K562 (cell line): ENCODE measurements around the gene CARMIL1. TPM values are rescaled to one million over a fixed set of nuclear protein-coding genes. Genes with fewer than 3 reads are reported as not detected.

ENCODE experiments used
- ATAC-seq: fragments of 200-7000 bp; cut with Tn5 transposase; 3 replicates; pipeline ENCODE4 v1.9.1; 2020; ENCODE audit warnings: moderate library complexity
- BruUV-seq: library from RNA; stranded (reverse); fragments of 400-500 nt; replicated peaks from 2 replicates; lab custom pipeline; 2021; lab: Mats Ljungman, UMichigan
- CTCF ChIA-PET: fragments of 300-600 bp; formaldehyde crosslinking; extraction: SDS; loops from one replicate; lab custom pipeline; 2021; ENCODE audit warnings: low intra/inter-chr PET ratio; lab: Yijun Ruan, JAX
- POLR2A ChIA-PET: fragments of 300-600, 350-650 bp; sonication (Branson Sonifier 250); formaldehyde crosslinking; extraction: SDS; loops from one replicate; lab custom pipeline; 2021; ENCODE audit warnings: antibody characterized with exemption, inconsistent platforms; lab: Yijun Ruan, JAX
- DNase-seq, 4 experiments: peaks; one replicate each; pipeline versions ENCODE4 v3.0.0 to v3.0.0-alpha.2; 2011 to 2018; ENCODE audit warnings: low spot score in 3 of 4, mixed read lengths in 3 of 4; ENCODE audit errors: extremely low read depth in 1 of 4
- FAIRE-seq: peaks from 2 replicates; lab custom pipeline; 2011; peaks lifted over from hg19 to GRCh38; lab: Jason Lieb, UNC
- H2AFZ ChIP-seq: 2 replicates; pipeline ENCODE4 v1.6.0; 2011; ENCODE audit warnings: low read depth, low read length, control low read depth, inconsistent platforms
- H3K27ac ChIP-seq: fragments of 200-600 bp; 3 replicates; pipeline ENCODE4 v1.8.0; 2011; ENCODE audit warnings: low read depth, mild to moderate bottlenecking, control low read depth, inconsistent platforms, low read length, moderate library complexity, mixed read lengths; ENCODE audit errors: extremely low read depth
- H3K27me3 ChIP-seq, 2 experiments: fragments of 300-600 bp in 1 of 2; 2 replicates in 1 of 2; 3 replicates in 1 of 2; pipeline versions ENCODE4 v1.6.0 to v1.8.0; 2011; ENCODE audit warnings: inconsistent platforms in 2 of 2, low read length in 2 of 2, mild to moderate bottlenecking in 1 of 2, mixed read lengths in 1 of 2, moderate library complexity in 1 of 2; ENCODE audit not compliant: control insufficient read depth in 2 of 2, insufficient read depth in 2 of 2
- H3K36me3 ChIP-seq: fragments of 300-600 bp; 3 replicates; pipeline ENCODE4 v1.8.0; 2011; ENCODE audit warnings: mild to moderate bottlenecking, low read length, inconsistent platforms; ENCODE audit not compliant: control insufficient read depth, insufficient read depth
- H3K4me1 ChIP-seq, 2 experiments: fragments of 200-600 bp in 1 of 2; replicated peaks in 1 of 2; 2 replicates in 1 of 2; 3 replicates in 1 of 2; pipeline versions ENCODE4 v1.5.1 to v1.8.0; 2011; ENCODE audit warnings: inconsistent platforms in 2 of 2, low read length in 2 of 2, mild to moderate bottlenecking in 1 of 2, mixed read lengths in 1 of 2, moderate library complexity in 1 of 2; ENCODE audit not compliant: control insufficient read depth in 2 of 2, insufficient read depth in 2 of 2
- H3K4me2 ChIP-seq: 2 replicates; pipeline ENCODE4 v1.6.1; 2011; ENCODE audit warnings: low read length, control low read depth, inconsistent platforms, mixed read lengths; ENCODE audit not compliant: insufficient read depth
- H3K4me3 ChIP-seq: fragments of 200-600 bp; sonication (generic), shearing (Covaris generic); 2 replicates; pipeline ENCODE4 v1.5.1; 2016; ENCODE audit warnings: control low read depth, inconsistent platforms
- H3K79me2 ChIP-seq: fragments of 200-600 bp; 3 replicates; pipeline ENCODE4 v1.8.0; 2011; ENCODE audit warnings: low read length, inconsistent platforms; ENCODE audit not compliant: control insufficient read depth, insufficient read depth
- H3K9ac ChIP-seq, 2 experiments: 2 replicates each; pipeline versions ENCODE4 v1.6.0 to v1.6.1; 2011; ENCODE audit warnings: low read depth in 2 of 2, low read length in 2 of 2, control low read depth in 1 of 2, inconsistent platforms in 1 of 2, mild to moderate bottlenecking in 1 of 2, mixed read lengths in 1 of 2; ENCODE audit not compliant: insufficient read depth in 1 of 2
- H3K9me1 ChIP-seq: one replicate; pipeline ENCODE4 v1.6.0; 2011; ENCODE audit warnings: inconsistent platforms, mild to moderate bottlenecking, low read length, moderate library complexity; ENCODE audit not compliant: control insufficient read depth, insufficient read depth
- H3K9me3 ChIP-seq: replicated peaks from 2 replicates; pipeline ENCODE4 v1.5.1; 2011; ENCODE audit warnings: low read depth, low read length, inconsistent platforms; ENCODE audit not compliant: control insufficient read depth, insufficient read depth
- H4K20me1 ChIP-seq: replicated peaks from 2 replicates; pipeline ENCODE4 v1.6.1; 2011; ENCODE audit warnings: low read length, inconsistent platforms, mixed read lengths; ENCODE audit not compliant: control insufficient read depth, insufficient read depth
- ARID1B ChIP-seq: fragments of 450-650 bp; IDR thresholded peaks from 2 replicates; pipeline ENCODE4 v1.6.1; 2016; ENCODE audit warnings: antibody characterized with exemption, mild to moderate bottlenecking, inconsistent platforms
- FOXP1 ChIP-seq: sonication (generic); formaldehyde crosslinking; IDR thresholded peaks from 2 replicates; pipeline ENCODE4 v1.8.0; 2022; ENCODE audit warnings: mild to moderate bottlenecking, missing genetic modification reagents
- HEY1 ChIP-seq: fragments of 250-450 bp; sonication (Bioruptor Pico); IDR thresholded peaks from 2 replicates; pipeline ENCODE4 v1.5.0; 2020; ENCODE audit warnings: mild to moderate bottlenecking, moderate library complexity, borderline replicate concordance
- JUN ChIP-seq, 2 experiments: sonication (generic) in 1 of 2; formaldehyde crosslinking in 1 of 2; IDR thresholded peaks; 2 replicates each; pipeline versions ENCODE4 v1.6.1 to v1.8.0; 2012 to 2022; ENCODE audit warnings: borderline replicate concordance in 2 of 2, mild to moderate bottlenecking in 2 of 2, improper control_type of control experiment in 1 of 2, low read depth in 1 of 2, low read length in 1 of 2, missing genetic modification reagents in 1 of 2
- MCM3 ChIP-seq: fragments of 450-650 bp; IDR thresholded peaks from 2 replicates; pipeline ENCODE4 v1.6.1; 2016
- NCOA2 ChIP-seq, 2 experiments: fragments of 450-650 bp; IDR thresholded peaks; 2 replicates each; pipeline ENCODE4 v1.6.1; 2018; ENCODE audit warnings: mild to moderate bottlenecking in 2 of 2, moderate library complexity in 1 of 2; ENCODE audit not compliant: partially characterized antibody in 2 of 2
- PHTF2 ChIP-seq: fragments of 250-450 bp; sonication (Bioruptor Pico); IDR thresholded peaks from 2 replicates; pipeline ENCODE4 v1.5.0; 2021; ENCODE audit warnings: mild to moderate bottlenecking
- ZNF134 ChIP-seq: fragments of 250-450 bp; sonication (Bioruptor Pico); conservative IDR thresholded peaks from 2 replicates; pipeline ENCODE4 v1.4.0; 2020
- WGBS: fragments of 100-300 bp; shearing (Covaris generic); methylation state at CpG from one replicate; pipeline ENCODE4 v1.1.6; 2016; ENCODE audit warnings: low coverage, mixed read lengths; ENCODE audit not compliant: insufficient coverage; ENCODE audit errors: missing lambda C conversion rate; 5-methylcytosine and 5-hydroxymethylcytosine counted together
- in situ Hi-C: fragments of 300-500 bp; cut with MboI; formaldehyde crosslinking; loops from 4 replicates; pipeline ENCODE4 v1.15.0; 2018; ENCODE audit warnings: inconsistent platforms, mixed read lengths
- intact Hi-C: fragments of 100-400 bp; cut with micrococcal nuclease; formaldehyde crosslinking; loops from 2 replicates; pipeline ENCODE4 v1.14.2; 2022
- polyA plus RNA-seq, 8 experiments: library from polyadenylated mRNA; depleted of rRNA in 4 of 8; stranded (reverse) in 5 of 8; unstranded in 3 of 8; fragments of >200 nt; fragmentation: Nextera tagmentation in 2 of 8; fragmentation: Illumina TruSeq in 1 of 8; extraction: Ambion mirVana in 2 of 8; extraction: Trizol in 1 of 8; gene quantifications; 2 replicates each; pipeline versions ENCODE4 v1.2.1 to v1.2.3, GENCODE V29; 2011 to 2014; ENCODE audit warnings: inconsistent platforms in 1 of 8, missing spikeins in 1 of 8
- total RNA-seq, 7 experiments: library from RNA; depleted of rRNA in 6 of 7; stranded (reverse); fragments of >200 nt in 6 of 7; fragmentation: Illumina TruSeq in 2 of 7; extraction: Trizol in 2 of 7; gene quantifications; 2 replicates each; pipeline versions ENCODE4 v1.2.1 to v1.2.3, GENCODE V29; 2011 to 2021; ENCODE audit warnings: low replicate concordance in 1 of 7
- TF ChIP-seq, protein P1 (sequence below): IDR thresholded peaks from 2 replicates; pipeline ENCODE4 v1.6.1; 2011; ENCODE audit warnings: borderline replicate concordance, low read depth, mild to moderate bottlenecking, moderate library complexity, low read length; ENCODE audit not compliant: insufficient read depth, poor library complexity, severe bottlenecking
- TF ChIP-seq, protein P2 (sequence below), 2 experiments: IDR thresholded peaks; 2 replicates each; pipeline ENCODE4 v1.6.1; 2012; ENCODE audit warnings: improper control_type of control experiment in 2 of 2, low read depth in 2 of 2, low read length in 2 of 2, borderline replicate concordance in 1 of 2
- TF ChIP-seq, protein P3 (sequence below): fragments of 250-450 bp; sonication (Bioruptor Pico); IDR thresholded peaks from 2 replicates; pipeline ENCODE4 v1.5.0; 2021; ENCODE audit warnings: mild to moderate bottlenecking, moderate library complexity
- TF ChIP-seq, protein P4 (sequence below): sonication (generic); formaldehyde crosslinking; IDR thresholded peaks from 2 replicates; pipeline ENCODE4 v1.8.0; 2022; ENCODE audit warnings: mild to moderate bottlenecking, missing genetic modification reagents

The CARMIL1 gene
- total and polyA plus RNA-seq, 9 of the 15 experiments (the other 6 are each of a cell fraction or from before 2014, with no cell fraction given) = 0.04 to 0.32 (median 0.10) TPM; not detected in 1

DNA sequence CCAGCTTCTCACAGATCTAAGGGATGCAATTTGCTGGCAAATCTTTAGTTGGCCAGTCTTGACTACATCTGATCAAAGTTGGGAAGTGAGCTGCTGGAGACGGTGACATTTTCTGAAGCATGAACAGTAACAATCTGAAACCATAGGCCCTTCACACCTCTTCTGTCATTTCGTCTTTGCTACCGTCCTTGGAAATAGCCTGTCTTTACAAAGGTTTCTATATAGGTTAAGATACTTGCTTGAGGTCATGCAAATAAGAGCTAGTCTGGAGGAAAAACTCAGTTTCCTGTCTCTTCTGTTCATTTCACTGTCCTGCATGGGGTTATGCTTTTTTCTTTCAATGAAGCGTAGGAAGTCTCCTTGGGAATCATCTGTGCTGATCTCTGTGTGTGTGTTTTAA, 55.6 kb downstream of the CARMIL1 start (continued):
- TF ChIP-seq, protein P1, sequence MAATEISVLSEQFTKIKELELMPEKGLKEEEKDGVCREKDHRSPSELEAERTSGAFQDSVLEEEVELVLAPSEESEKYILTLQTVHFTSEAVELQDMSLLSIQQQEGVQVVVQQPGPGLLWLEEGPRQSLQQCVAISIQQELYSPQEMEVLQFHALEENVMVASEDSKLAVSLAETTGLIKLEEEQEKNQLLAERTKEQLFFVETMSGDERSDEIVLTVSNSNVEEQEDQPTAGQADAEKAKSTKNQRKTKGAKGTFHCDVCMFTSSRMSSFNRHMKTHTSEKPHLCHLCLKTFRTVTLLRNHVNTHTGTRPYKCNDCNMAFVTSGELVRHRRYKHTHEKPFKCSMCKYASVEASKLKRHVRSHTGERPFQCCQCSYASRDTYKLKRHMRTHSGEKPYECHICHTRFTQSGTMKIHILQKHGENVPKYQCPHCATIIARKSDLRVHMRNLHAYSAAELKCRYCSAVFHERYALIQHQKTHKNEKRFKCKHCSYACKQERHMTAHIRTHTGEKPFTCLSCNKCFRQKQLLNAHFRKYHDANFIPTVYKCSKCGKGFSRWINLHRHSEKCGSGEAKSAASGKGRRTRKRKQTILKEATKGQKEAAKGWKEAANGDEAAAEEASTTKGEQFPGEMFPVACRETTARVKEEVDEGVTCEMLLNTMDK = no peak
- no peak for TF ChIP-seq JUN (IDR thresholded peaks at IDR 0.05; ENCODE audit: borderline replicate concordance, low read depth, low read length)
- no peak for TF ChIP-seq JUN (CRISPR knock-in tag; IDR thresholded peaks at IDR 0.05; ENCODE audit: borderline replicate concordance)
- TF ChIP-seq MCM3 = no peak
- TF ChIP-seq, all 486 proteins: peak for 0

DNA sequence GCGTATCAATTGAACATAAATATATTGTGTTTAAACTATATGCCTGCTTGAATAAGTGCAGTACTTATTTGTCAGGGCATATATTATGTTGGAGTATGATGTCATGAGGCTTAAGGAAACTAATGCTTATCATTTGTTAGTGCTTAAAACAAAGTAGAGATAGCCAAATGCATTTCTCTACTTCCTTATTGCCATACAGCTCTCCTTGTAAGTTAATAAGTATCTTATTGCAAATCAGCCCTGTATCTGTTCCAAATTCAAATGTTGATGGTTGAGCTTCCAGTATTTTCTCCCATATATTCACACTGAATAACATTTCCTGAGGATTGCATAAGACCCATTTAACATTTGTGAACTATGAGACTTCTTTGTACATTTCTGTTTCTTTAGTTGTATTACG, 57.8 kb downstream of the CARMIL1 start:
- H3K9me3 ChIP-seq = no peaks in the 10 kb centered on the region
- no peak for ATAC-seq
- H3K4me3 ChIP-seq = no peak overlapping the region
- CTCF ChIA-PET = no interaction called here
- H4K20me1 ChIP-seq = 0 out of 2 replicates have a peak, but pooled peaks cover under 1% of the 10 kb centered on the region
- WGBS = 3% methylated on average over 2 of the region's 2 CpGs
- intact Hi-C loops = no loop called here
- DNase-seq = no peak
- H3K79me2 ChIP-seq = no peaks in the 10 kb centered on the region
- no peak overlapping the region for H2AFZ ChIP-seq
- in situ Hi-C loops = no loop called here
- BruUV-seq = no TSS peak
- POLR2A ChIA-PET = no interaction called here
- 0 out of 5 replicates have a peak, but pooled peaks cover 0 to 2% of the 10 kb centered on the region in 2 experiments for H3K27me3 ChIP-seq
- H3K27ac ChIP-seq = no peak overlapping the region
- no peaks in the 10 kb centered on the region for H3K9me1 ChIP-seq
- H3K4me2 ChIP-seq = no peak overlapping the region
- no peak for FAIRE-seq
- H3K4me1 ChIP-seq = no peaks in the 10 kb centered on the region
- H3K9ac ChIP-seq = no peak overlapping the region
- H3K36me3 ChIP-seq = no peaks in the 10 kb centered on the region
- TF ChIP-seq PHTF2 (CRISPR knock-in tag) = no peak
- TF ChIP-seq NCOA2 (IDR thresholded peaks at IDR 0.05; ENCODE audit: partially characterized antibody in 2 of 2) = no peak
- no peak for TF ChIP-seq ZNF134 (CRISPR knock-in tag)
- TF ChIP-seq, protein P2, sequence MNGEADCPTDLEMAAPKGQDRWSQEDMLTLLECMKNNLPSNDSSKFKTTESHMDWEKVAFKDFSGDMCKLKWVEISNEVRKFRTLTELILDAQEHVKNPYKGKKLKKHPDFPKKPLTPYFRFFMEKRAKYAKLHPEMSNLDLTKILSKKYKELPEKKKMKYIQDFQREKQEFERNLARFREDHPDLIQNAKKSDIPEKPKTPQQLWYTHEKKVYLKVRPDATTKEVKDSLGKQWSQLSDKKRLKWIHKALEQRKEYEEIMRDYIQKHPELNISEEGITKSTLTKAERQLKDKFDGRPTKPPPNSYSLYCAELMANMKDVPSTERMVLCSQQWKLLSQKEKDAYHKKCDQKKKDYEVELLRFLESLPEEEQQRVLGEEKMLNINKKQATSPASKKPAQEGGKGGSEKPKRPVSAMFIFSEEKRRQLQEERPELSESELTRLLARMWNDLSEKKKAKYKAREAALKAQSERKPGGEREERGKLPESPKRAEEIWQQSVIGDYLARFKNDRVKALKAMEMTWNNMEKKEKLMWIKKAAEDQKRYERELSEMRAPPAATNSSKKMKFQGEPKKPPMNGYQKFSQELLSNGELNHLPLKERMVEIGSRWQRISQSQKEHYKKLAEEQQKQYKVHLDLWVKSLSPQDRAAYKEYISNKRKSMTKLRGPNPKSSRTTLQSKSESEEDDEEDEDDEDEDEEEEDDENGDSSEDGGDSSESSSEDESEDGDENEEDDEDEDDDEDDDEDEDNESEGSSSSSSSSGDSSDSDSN (IDR thresholded peaks at IDR 0.05; ENCODE audit: borderline replicate concordance in 1 of 2, low read depth in 2 of 2, low read length in 2 of 2) = no peak
- TF ChIP-seq ARID1B = no peak
- TF ChIP-seq, protein P3, sequence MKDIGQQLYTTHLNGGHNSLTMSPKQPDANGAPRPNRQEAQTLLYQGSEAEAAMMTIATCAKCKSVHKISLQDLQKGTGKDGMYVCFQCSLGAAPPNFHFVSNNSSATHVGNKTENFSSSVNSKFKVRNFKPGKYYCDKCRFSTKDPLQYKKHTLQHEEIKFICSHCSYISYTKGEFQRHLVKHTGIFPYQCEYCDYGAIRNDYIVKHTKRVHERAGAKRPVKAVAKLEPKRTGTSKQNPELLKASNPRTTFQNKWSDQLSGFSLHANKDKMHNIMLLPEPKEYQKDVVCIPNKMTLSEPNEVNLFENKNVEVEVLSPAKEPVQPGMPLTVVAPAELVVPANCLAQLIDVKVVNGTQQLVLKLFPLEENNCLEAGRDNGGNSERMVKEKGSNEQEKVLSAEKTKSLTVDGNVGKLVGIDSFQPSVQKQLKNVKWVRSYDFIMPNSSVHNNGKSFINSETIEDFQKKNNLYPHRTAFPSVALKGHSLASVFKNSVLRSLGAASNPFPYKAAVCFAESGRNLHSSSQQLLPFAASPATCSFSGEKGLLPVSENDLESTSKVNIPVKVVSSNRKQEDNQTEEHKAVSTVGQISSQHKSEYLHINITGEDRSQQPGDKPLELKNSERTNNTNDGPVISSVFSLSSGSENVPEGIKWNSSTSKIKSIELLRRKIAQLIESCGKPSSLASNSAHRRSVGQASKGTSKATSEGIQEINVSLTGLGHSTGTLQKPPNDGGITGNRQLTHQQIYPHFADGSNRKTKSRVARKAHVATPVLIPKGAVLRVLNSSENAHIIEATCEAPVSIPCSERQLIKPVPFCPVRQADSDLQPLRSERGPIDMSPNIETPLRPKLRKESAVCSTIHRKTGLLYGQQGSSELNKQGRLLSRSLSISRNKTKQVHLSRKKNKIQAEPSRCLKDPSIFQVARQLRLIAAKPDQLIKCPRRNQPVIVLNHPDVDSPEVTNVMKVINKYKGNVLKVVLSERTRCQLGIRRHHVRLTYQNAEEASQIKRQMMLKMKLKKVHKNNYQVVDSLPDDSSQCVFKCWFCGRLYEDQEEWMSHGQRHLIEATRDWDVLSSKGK = no peak
- no peak for TF ChIP-seq FOXP1 (CRISPR knock-in tag)
- TF ChIP-seq, protein P4, sequence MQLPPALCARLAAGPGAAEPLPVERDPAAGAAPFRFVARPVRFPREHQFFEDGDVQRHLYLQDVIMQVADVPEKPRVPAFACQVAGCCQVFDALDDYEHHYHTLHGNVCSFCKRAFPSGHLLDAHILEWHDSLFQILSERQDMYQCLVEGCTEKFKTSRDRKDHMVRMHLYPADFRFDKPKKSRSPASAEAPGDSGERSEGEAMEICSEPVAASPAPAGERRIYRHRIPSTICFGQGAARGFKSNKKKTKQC (CRISPR knock-in tag) = no peak
- no peak for TF ChIP-seq HEY1 (CRISPR knock-in tag)
